Naive thymus-derived CD4-positive, alpha-beta T cell (primary cell): Measurements from ENCODE around the gene CCR6. TPM values are rescaled to one million over a fixed set of nuclear protein-coding genes. Genes with fewer than 3 reads are reported as not detected.
A peak's percentile ranks its signal among the peaks of the same experiment; 100 is the strongest.

Experiments
- ATAC-seq: fragments of 150-1000 bp; cut with Tn5 transposase; 2 replicates; pipeline ENCODE4 v1.10.0; 2021; ENCODE audit warnings: mild to moderate bottlenecking, moderate library complexity
- CTCF ChIA-PET: fragments of 350-600 bp; sonication (Branson Sonifier 250); formaldehyde crosslinking; loops from one replicate; lab custom pipeline; 2021; ENCODE audit warnings: antibody characterized with exemption; lab: Charles Lee
- POLR2A ChIA-PET: fragments of 350-600 bp; sonication (Branson Sonifier 250); formaldehyde crosslinking; loops from one replicate; lab custom pipeline; 2021; ENCODE audit warnings: antibody characterized with exemption, inconsistent platforms; lab: Charles Lee
- DNase-seq, 9 donors: peaks; one replicate each; pipeline versions ENCODE4 v3.0.0 to v3.0.0-alpha.2; 2020 to 2022; ENCODE audit warnings: mixed read lengths in 1 of 9
- H3K27ac ChIP-seq: one replicate; pipeline ENCODE4 v1.7.0; 2013; ENCODE audit warnings: mild to moderate bottlenecking, low read depth, low read length, moderate library complexity
- H3K27me3 ChIP-seq, 2 donors: one replicate each; pipeline ENCODE4 v1.7.0; 2013; ENCODE audit warnings: low read length in 2 of 2, mild to moderate bottlenecking in 2 of 2, moderate library complexity in 2 of 2; ENCODE audit not compliant: control insufficient read depth in 2 of 2, insufficient read depth in 2 of 2
- H3K36me3 ChIP-seq, 3 experiments: 1 replicate in 2 of 3; 2 replicates in 1 of 3; pipeline ENCODE4 v1.7.0; 2013; ENCODE audit warnings: low read length in 3 of 3, mild to moderate bottlenecking in 3 of 3, moderate library complexity in 1 of 3; ENCODE audit not compliant: insufficient read depth in 3 of 3, control insufficient read depth in 2 of 3
- H3K4me1 ChIP-seq, 2 donors: one replicate each; pipeline ENCODE4 v1.7.0; 2013; ENCODE audit warnings: low read length in 2 of 2, mild to moderate bottlenecking in 2 of 2, moderate library complexity in 1 of 2; ENCODE audit not compliant: control insufficient read depth in 2 of 2, insufficient read depth in 2 of 2
- H3K4me3 ChIP-seq: 2 replicates; pipeline ENCODE4 v1.7.0; 2013; ENCODE audit warnings: mild to moderate bottlenecking, low read length
- H3K9me3 ChIP-seq, 3 experiments: 1 replicate in 2 of 3; 2 replicates in 1 of 3; pipeline ENCODE4 v1.7.0; 2013; ENCODE audit warnings: low read length in 3 of 3; ENCODE audit not compliant: control insufficient read depth in 2 of 3
- H3K27ac Mint-ChIP-seq, 9 donors: one replicate each; pipeline ENCODE4 v1.8.0; 2020 to 2022; ENCODE audit warnings: mixed read lengths in 9 of 9, mild to moderate bottlenecking in 8 of 9, moderate library complexity in 5 of 9, inconsistent platforms in 2 of 9
- H3K27me3 Mint-ChIP-seq, 5 donors: one replicate each; pipeline ENCODE4 v1.8.0; 2021 to 2022; ENCODE audit warnings: mixed read lengths in 5 of 5, mild to moderate bottlenecking in 1 of 5
- H3K36me3 Mint-ChIP-seq, 5 donors: one replicate each; pipeline ENCODE4 v1.8.0; 2020 to 2022; ENCODE audit warnings: mixed read lengths in 5 of 5, mild to moderate bottlenecking in 3 of 5, inconsistent platforms in 1 of 5
- H3K4me1 Mint-ChIP-seq, 7 donors: one replicate each; pipeline ENCODE4 v1.8.0; 2020 to 2022; ENCODE audit warnings: mixed read lengths in 7 of 7, mild to moderate bottlenecking in 3 of 7, inconsistent platforms in 1 of 7
- H3K4me3 Mint-ChIP-seq, 10 donors: one replicate each; pipeline ENCODE4 v1.8.0; 2020 to 2022; ENCODE audit warnings: mild to moderate bottlenecking in 10 of 10, mixed read lengths in 10 of 10, moderate library complexity in 6 of 10, inconsistent platforms in 2 of 10
- H3K9me3 Mint-ChIP-seq, 11 donors: one replicate each; pipeline ENCODE4 v1.8.0; 2020 to 2022; ENCODE audit warnings: mixed read lengths in 11 of 11, mild to moderate bottlenecking in 4 of 11, inconsistent platforms in 1 of 11, moderate library complexity in 1 of 11
- intact Hi-C, 2 donors: fragments of 100-400 bp; cut with micrococcal nuclease; formaldehyde crosslinking; loops; one replicate each; pipeline ENCODE4 v1.15.1; 2023
- polyA plus RNA-seq, 2 donors: library from polyadenylated mRNA; unstranded; fragments of 300-500 nt; fragmentation: Illumina TruSeq; gene quantifications; one replicate each; pipeline ENCODE4 v1.2.3, GENCODE V29; 2021
- total RNA-seq, 6 experiments: library from RNA in 5 of 6; stranded (reverse) in 5 of 6; gene quantifications; 1 replicate in 5 of 6; 2 replicates in 1 of 6; pipeline ENCODE4 v1.2.3 and lab custom pipeline; 2021 to 2026

Gene CCR6
- total and polyA plus RNA-seq, 7 experiments from 2014 or later, result 0.15 to 4.1 (median 0.50) TPM; not detected in 1

- no peak within 1 kb of the TSS for H3K4me3 Mint-ChIP-seq
- Histone ChIP-seq H3K27me3 (no peaks in the 10 kb centered on the region), H3K4me3 (no peak within 1 kb of the TSS), H3K4me1 (no peaks in the 10 kb centered on the region), H3K36me3 (no peaks in the 10 kb centered on the region), H3K27ac (no peak within 1 kb of the TSS), H3K9me3 (no peaks in the 10 kb centered on the region)
- no peaks in the 10 kb centered on the region for H3K4me1 Mint-ChIP-seq
- DNase-seq, result no peak
- CTCF ChIA-PET, result no interaction called here
- ATAC-seq, result no peak
- H3K36me3 Mint-ChIP-seq, result no peaks in the 10 kb centered on the region
- peaks cover 0 to 7% (median 0%) of the 10 kb centered on the region in 5 donors for H3K27me3 Mint-ChIP-seq
- no peak within 1 kb of the TSS for H3K27ac Mint-ChIP-seq
- intact Hi-C loops, result no loop called here
- POLR2A ChIA-PET, result no interaction called here
- H3K9me3 Mint-ChIP-seq, result no peaks in the 10 kb centered on the region
Measured at GRCh38 chr6:167157863-167158262, 35.0 kb downstream of the CCR6 start, which contains the start of gene GPR31. GPR31 (minus strand) TSS chr6:167157980; CDS start chr6:167157831, 149 bp downstream.

GRCh38 chr6:167161851-167162467 lies 39.1 kb downstream of the CCR6 start:
- no peak for DNase-seq
- Mint-ChIP-seq H3K27ac (no peak overlapping the region), H3K27me3 (peaks cover 0 to 15% (median 3%) of the 10 kb centered on the region in 5 donors), H3K4me1 (no peaks in the 10 kb centered on the region), H3K4me3 (no peak overlapping the region), H3K9me3 (no peaks in the 10 kb centered on the region), H3K36me3 (no peaks in the 10 kb centered on the region)
- POLR2A ChIA-PET, result no interaction called here
- no peaks in the 10 kb centered on the region for H3K36me3 ChIP-seq
- no peak for ATAC-seq
- no peaks in the 10 kb centered on the region for H3K4me1 ChIP-seq
- no peaks in the 10 kb centered on the region for H3K27me3 ChIP-seq
- CTCF ChIA-PET, result no interaction called here
- intact Hi-C loops, result no loop called here
- no peaks in the 10 kb centered on the region for H3K9me3 ChIP-seq
- no peak overlapping the region for H3K27ac ChIP-seq
- no peak overlapping the region for H3K4me3 ChIP-seq

GRCh38 chr6:167162591-167162990 lies 39.7 kb downstream of the CCR6 start:
- DNase-seq, result no peak
- no peaks in the 10 kb centered on the region for H3K27me3 ChIP-seq
- H3K4me3 ChIP-seq, result no peak overlapping the region
- CTCF ChIA-PET, result no interaction called here
- H3K36me3 ChIP-seq, result no peaks in the 10 kb centered on the region
- intact Hi-C loops, result no loop called here
- no peak overlapping the region for H3K27ac Mint-ChIP-seq
- ATAC-seq, result no peak
- POLR2A ChIA-PET, result no interaction called here
- no peaks in the 10 kb centered on the region for H3K9me3 Mint-ChIP-seq
- H3K4me3 Mint-ChIP-seq, result no peak overlapping the region
- H3K36me3 Mint-ChIP-seq, result no peaks in the 10 kb centered on the region
- H3K4me1 ChIP-seq, result no peaks in the 10 kb centered on the region
- no peaks in the 10 kb centered on the region for H3K9me3 ChIP-seq
- peaks cover 0 to 16% (median 3%) of the 10 kb centered on the region in 5 donors for H3K27me3 Mint-ChIP-seq
- H3K4me1 Mint-ChIP-seq, result no peaks in the 10 kb centered on the region
- no peak overlapping the region for H3K27ac ChIP-seq

- CTCF ChIA-PET, result no interaction called here
- Histone ChIP-seq H3K4me1 (no peaks in the 10 kb centered on the region), H3K9me3 (no peaks in the 10 kb centered on the region), H3K27me3 (no peaks in the 10 kb centered on the region), H3K27ac (no peak overlapping the region), H3K36me3 (no peaks in the 10 kb centered on the region), H3K4me3 (no peak overlapping the region)
- Mint-ChIP-seq H3K4me3 (no peak overlapping the region), H3K27ac (no peak overlapping the region), H3K27me3 (peaks cover 0 to 16% (median 3%) of the 10 kb centered on the region in 5 donors), H3K9me3 (no peaks in the 10 kb centered on the region), H3K36me3 (no peaks in the 10 kb centered on the region), H3K4me1 (no peaks in the 10 kb centered on the region)
- no peak for DNase-seq
- POLR2A ChIA-PET, result no interaction called here
- intact Hi-C loops, result no loop called here
- ATAC-seq, result no peak
Measured at GRCh38 chr6:167163476-167164011, 40.6 kb downstream of the CCR6 start.

- H3K4me1 Mint-ChIP-seq, result peaks cover 0 to 1% (median 0%) of the 10 kb centered on the region in 7 donors
- no peak overlapping the region for H3K27ac Mint-ChIP-seq
- intact Hi-C loops, result no loop called here
- no peaks in the 10 kb centered on the region for H3K4me1 ChIP-seq
- H3K9me3 ChIP-seq, result no peaks in the 10 kb centered on the region
- H3K4me3 Mint-ChIP-seq, result no peak overlapping the region
- CTCF ChIA-PET, result interaction anchor here (0.5 kb wide), 1 partner anchor 593 kb away, joined by 4 read pairs; no protein-coding TSS in a partner anchor
- H3K27me3 Mint-ChIP-seq, result peaks cover under 1 to 18% (median 6%) of the 10 kb centered on the region in 5 donors
- no peak overlapping the region for H3K27ac ChIP-seq
- H3K4me3 ChIP-seq, result no peak overlapping the region
- H3K9me3 Mint-ChIP-seq, result no peaks in the 10 kb centered on the region
- ATAC-seq (no peak), DNase-seq (no peak)
- POLR2A ChIA-PET, result no interaction called here
- H3K36me3 Mint-ChIP-seq, result no peaks in the 10 kb centered on the region
- no peaks in the 10 kb centered on the region for H3K36me3 ChIP-seq
- no peaks in the 10 kb centered on the region for H3K27me3 ChIP-seq
Measured at GRCh38 chr6:167164261-167164660, 41.4 kb downstream of the CCR6 start.

- H3K27ac Mint-ChIP-seq, result peak overlapping the region in 1 of 9 donors; percentile 1
- H3K9me3 Mint-ChIP-seq, result no peaks in the 10 kb centered on the region
- CTCF ChIA-PET, result interaction anchor here (0.6 kb wide), 1 partner anchor 290 kb away, joined by 3 read pairs; no protein-coding TSS in a partner anchor
- intact Hi-C loops, result no loop called here
- H3K9me3 ChIP-seq, result no peaks in the 10 kb centered on the region
- no peaks in the 10 kb centered on the region for H3K4me1 ChIP-seq
- no peak for DNase-seq
- POLR2A ChIA-PET, result no interaction called here
- H3K27ac ChIP-seq, result no peak overlapping the region
- H3K27me3 ChIP-seq, result no peaks in the 10 kb centered on the region
- no peaks in the 10 kb centered on the region for H3K36me3 ChIP-seq
- H3K4me3 ChIP-seq, result no peak overlapping the region
- ATAC-seq, result no peak
- no peak overlapping the region for H3K4me3 Mint-ChIP-seq
- H3K4me1 Mint-ChIP-seq, result peaks cover 0 to 1% (median 0%) of the 10 kb centered on the region in 7 donors
- H3K27me3 Mint-ChIP-seq, result peaks cover 5 to 24% (median 9%) of the 10 kb centered on the region in 5 donors
- peaks cover 0 to 5% (median 0%) of the 10 kb centered on the region in 5 donors for H3K36me3 Mint-ChIP-seq
Measured at GRCh38 chr6:167165858-167166471, 43.1 kb downstream of the CCR6 start.
